Ishikawa (cell line): ENCODE results near the gene OPRL1.

ENCODE experiments used
- CEBPB ChIP-seq: IDR thresholded peaks from 2 replicates; pipeline ENCODE4 v1.6.1; 2012
- CREB1 ChIP-seq: IDR thresholded peaks from 2 replicates; pipeline ENCODE4 v1.6.1; 2012; ENCODE audit warnings: low read depth
- EGR1 ChIP-seq: IDR thresholded peaks from 2 replicates; pipeline ENCODE4 v1.6.1; 2012
- EP300 ChIP-seq: IDR thresholded peaks from 2 replicates; pipeline ENCODE4 v1.6.1; 2012; ENCODE audit warnings: borderline replicate concordance
- FOXM1 ChIP-seq: IDR thresholded peaks from 2 replicates; pipeline ENCODE4 v1.6.1; 2012; ENCODE audit warnings: low read depth, borderline replicate concordance
- NFIC ChIP-seq: IDR thresholded peaks from 2 replicates; pipeline ENCODE4 v1.6.1; 2012
- RAD21 ChIP-seq: IDR thresholded peaks from 2 replicates; pipeline ENCODE4 v1.6.1; 2012; ENCODE audit warnings: low read depth
- TAF1 ChIP-seq: IDR thresholded peaks from 2 replicates; pipeline ENCODE4 v1.6.1; 2012; ENCODE audit warnings: low read depth, mild to moderate bottlenecking
- TCF12 ChIP-seq: IDR thresholded peaks from 2 replicates; pipeline ENCODE4 v1.6.1; 2012; ENCODE audit warnings: low read depth
- TEAD4 ChIP-seq: IDR thresholded peaks from 2 replicates; pipeline ENCODE4 v1.6.1; 2012
- USF1 ChIP-seq: IDR thresholded peaks from 2 replicates; pipeline ENCODE4 v1.6.1; 2012
- YY1 ChIP-seq: IDR thresholded peaks from 2 replicates; pipeline ENCODE4 v1.6.1; 2012; ENCODE audit warnings: low read depth
- ZBTB7A ChIP-seq: IDR thresholded peaks from 2 replicates; pipeline ENCODE4 v1.6.1; 2012; ENCODE audit warnings: low read depth
- TF ChIP-seq, protein P1 (sequence below): IDR thresholded peaks from 2 replicates; pipeline ENCODE4 v1.6.1; 2012
- TF ChIP-seq, protein P2 (sequence below): IDR thresholded peaks from 2 replicates; pipeline ENCODE4 v1.6.1; 2012; ENCODE audit warnings: low read depth, mild to moderate bottlenecking

Gene OPRL1

DNA sequence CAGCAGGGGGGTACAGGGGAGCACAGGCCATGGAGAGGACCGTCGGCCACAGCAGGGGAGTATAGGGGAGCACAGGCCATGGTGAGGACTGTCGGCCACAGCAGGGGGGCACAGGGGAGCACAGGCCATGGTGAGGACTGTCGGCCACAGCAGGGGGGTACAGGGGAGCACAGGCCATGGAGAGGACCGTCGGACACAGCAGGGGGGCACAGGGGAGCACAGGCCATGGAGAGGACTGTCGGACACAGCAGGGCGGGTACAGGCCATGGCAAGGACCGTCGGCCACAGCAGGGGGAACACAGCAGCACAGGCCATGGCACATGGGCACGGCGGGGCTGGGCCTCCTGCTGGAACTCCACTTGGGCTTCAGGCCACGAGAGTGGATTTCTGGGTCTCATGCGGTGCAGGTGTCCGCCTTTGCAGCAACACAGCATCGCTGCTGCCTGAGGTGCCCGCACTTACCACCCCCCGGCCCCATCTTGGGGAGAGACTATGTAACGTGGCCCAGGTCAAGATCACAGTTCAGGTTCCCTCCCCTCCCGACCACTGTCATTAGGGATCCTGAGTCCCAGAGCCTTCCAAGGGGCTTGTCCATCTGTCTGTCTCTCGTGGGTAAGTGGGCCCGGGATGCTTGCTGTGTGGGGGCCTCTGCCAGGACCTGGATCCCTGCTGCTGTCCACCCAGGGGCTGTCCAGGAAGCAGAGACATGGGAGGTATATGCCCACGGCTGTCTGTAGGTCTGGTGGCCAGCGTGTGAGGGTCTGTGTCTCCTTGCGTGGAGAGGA is 25.0 kb downstream of the OPRL1 start:
- no peak for TF ChIP-seq NFIC
- TF ChIP-seq TEAD4 = no peak
- TF ChIP-seq YY1 = no peak
- TF ChIP-seq, protein P1, sequence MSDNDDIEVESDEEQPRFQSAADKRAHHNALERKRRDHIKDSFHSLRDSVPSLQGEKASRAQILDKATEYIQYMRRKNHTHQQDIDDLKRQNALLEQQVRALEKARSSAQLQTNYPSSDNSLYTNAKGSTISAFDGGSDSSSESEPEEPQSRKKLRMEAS = no peak
- no peak for TF ChIP-seq FOXM1
- TF ChIP-seq EGR1 = no peak
- TF ChIP-seq, protein P2, sequence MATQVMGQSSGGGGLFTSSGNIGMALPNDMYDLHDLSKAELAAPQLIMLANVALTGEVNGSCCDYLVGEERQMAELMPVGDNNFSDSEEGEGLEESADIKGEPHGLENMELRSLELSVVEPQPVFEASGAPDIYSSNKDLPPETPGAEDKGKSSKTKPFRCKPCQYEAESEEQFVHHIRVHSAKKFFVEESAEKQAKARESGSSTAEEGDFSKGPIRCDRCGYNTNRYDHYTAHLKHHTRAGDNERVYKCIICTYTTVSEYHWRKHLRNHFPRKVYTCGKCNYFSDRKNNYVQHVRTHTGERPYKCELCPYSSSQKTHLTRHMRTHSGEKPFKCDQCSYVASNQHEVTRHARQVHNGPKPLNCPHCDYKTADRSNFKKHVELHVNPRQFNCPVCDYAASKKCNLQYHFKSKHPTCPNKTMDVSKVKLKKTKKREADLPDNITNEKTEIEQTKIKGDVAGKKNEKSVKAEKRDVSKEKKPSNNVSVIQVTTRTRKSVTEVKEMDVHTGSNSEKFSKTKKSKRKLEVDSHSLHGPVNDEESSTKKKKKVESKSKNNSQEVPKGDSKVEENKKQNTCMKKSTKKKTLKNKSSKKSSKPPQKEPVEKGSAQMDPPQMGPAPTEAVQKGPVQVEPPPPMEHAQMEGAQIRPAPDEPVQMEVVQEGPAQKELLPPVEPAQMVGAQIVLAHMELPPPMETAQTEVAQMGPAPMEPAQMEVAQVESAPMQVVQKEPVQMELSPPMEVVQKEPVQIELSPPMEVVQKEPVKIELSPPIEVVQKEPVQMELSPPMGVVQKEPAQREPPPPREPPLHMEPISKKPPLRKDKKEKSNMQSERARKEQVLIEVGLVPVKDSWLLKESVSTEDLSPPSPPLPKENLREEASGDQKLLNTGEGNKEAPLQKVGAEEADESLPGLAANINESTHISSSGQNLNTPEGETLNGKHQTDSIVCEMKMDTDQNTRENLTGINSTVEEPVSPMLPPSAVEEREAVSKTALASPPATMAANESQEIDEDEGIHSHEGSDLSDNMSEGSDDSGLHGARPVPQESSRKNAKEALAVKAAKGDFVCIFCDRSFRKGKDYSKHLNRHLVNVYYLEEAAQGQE = no peak

GRCh38 chr20:64105846-64106434 is 26.1 kb downstream of the OPRL1 start:
- TF ChIP-seq FOXM1 = no peak
- TF ChIP-seq USF1 = no peak
- TF ChIP-seq NFIC = no peak
- TF ChIP-seq CREB1 = no peak
- no peak for TF ChIP-seq YY1
- TF ChIP-seq EP300 = no peak
- TF ChIP-seq, protein P1 = no peak
- no peak for TF ChIP-seq EGR1
- no peak for TF ChIP-seq TAF1
- no peak for TF ChIP-seq TCF12
- TF ChIP-seq CEBPB = no peak
- TF ChIP-seq TEAD4 = no peak
- TF ChIP-seq, protein P2 = no peak
- no peak for TF ChIP-seq ZBTB7A
- no peak for TF ChIP-seq RAD21

- TF ChIP-seq EP300 (no peak), TCF12 (no peak)
- TF ChIP-seq, protein P2 = no peak
Measured at GRCh38 chr20:64106435-64106961, 26.6 kb downstream of the OPRL1 start.

DNA sequence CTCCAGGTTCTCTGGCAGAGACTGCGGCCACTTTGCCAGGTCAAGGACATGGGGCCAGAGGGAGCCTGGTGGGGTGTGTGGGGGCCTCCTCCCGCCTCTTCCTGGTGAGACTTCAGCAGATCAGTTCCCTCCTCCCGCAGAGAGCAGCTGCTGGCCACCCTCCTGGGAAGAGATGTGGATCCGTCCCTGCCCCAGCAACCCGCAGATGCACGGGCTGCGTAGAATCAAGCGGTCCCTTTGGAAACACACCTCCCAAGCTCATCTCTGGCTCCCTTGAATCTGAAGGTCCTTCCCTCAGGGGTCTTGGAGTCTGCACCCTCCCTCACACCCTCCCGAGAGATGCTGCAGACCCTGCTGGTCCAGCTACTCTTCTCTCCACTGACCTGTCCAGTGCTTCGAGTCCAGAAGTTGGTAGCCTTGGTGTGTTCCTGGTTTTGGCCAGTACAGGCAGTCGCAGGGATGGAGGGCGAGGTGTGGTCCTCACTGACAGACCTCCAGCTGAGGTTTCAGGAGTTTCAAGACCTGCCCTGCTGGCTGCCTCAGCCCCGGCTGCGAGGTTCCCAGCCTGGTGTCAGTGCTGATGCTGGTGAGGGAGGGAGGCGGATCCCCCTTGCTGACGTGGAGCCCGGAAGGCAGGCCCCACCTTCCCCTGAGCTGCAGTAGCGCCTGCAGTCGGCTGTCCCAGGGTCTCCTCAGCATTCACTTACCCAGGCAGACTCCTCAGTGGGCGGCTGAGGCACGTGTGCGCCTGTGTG is 27.3 kb downstream of the OPRL1 start, which contains the start of gene NPBWR2:
NPBWR2 (minus strand) TSS at position 585 of the 755 bp plus-strand sequence. CDS start 734 bp downstream, outside the sequence.
- TF ChIP-seq EGR1 (no peak), TEAD4 (no peak), CEBPB (no peak), RAD21 (no peak), YY1 (no peak), TAF1 (no peak), TCF12 (no peak), ZBTB7A (no peak)
- TF ChIP-seq, protein P2 = no peak
- TF ChIP-seq, protein P1 = no peak
